SU-DHL-6 (cell line): ENCODE results near the gene CCDC187.

Experiments
- CTCF ChIP-seq: fragments of 200-600 bp; sonication (generic); IDR thresholded peaks from one replicate; pipeline ENCODE4 v1.5.1; 2017; ENCODE audit warnings: antibody characterized with exemption, mild to moderate bottlenecking, low read length, moderate library complexity; ENCODE audit not compliant: insufficient read depth, poor library complexity, severe bottlenecking
- EZH2phosphoT487 ChIP-seq: fragments of 200-600 bp; sonication (generic), shearing (Covaris generic); conservative IDR thresholded peaks from 2 replicates; pipeline ENCODE4 v1.6.1; 2018; ENCODE audit warnings: mild to moderate bottlenecking, antibody characterized with exemption, low read length, moderate library complexity, mixed read lengths

GRCh38 chr9:136341042-136341655 lies 37.3 kb upstream of the CCDC187 start:
- TF ChIP-seq CTCF (no peak), EZH2phosphoT487 (no peak)
